HPDE6-E6E7 (cell line): ENCODE results near the gene ORMDL1.

Experiments
- DNase-seq: peaks from one replicate; pipeline ENCODE4 v3.0.0; 2011; ENCODE audit warnings: missing footprints; ENCODE audit errors: extremely low spot score

Gene ORMDL1, protein sequence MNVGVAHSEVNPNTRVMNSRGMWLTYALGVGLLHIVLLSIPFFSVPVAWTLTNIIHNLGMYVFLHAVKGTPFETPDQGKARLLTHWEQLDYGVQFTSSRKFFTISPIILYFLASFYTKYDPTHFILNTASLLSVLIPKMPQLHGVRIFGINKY

DNA sequence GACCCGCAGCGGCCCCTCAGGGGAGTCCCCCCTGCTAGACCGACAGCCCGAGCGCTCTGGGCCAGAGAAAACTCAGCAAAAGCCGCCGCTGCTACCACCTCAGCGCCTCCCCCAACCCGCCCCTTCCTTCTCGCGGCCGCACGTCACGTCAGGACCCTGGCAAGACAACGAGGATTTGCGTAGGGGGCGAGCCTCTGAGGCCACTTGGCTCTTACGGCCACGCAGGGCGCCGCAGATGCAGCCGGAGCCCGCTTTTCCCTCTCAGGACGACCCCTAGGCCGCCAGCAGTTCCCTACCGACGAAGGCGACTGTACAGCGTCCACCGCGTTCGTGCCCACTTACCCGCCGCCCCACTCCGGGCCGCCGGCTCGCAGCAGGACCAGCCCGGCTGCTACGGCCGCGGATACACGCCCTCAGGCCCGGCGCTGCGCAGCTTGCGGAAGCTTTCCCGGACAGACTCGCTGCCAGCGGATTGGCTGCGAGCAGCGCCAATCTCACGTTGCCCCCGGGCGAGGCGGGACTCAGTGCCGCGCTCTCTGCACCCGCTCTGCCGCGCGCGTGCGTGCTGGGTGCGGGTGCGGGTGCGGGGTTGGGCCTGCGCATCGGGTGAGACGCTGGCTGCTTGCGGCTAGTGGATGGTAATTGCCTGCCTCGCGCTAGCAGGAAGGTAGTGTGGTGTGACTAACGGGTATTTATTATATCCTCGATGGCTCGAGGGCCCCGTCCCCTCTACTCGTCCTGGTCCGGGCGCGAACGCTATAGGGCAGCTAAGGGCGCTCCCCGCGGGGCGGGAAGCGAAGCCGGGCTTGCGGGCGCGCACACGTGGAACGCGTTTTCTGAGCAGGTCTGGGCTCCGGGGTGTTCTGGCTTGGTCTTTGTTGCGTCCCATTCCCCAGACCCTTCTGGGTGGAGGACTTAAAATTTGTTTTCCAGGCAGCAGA is at the start of gene ORMDL1, which contains the start of gene PMS1:
ORMDL1 (minus strand) TSS at position 413 of the 941 bp plus-strand sequence. CDS start 1,744 bp downstream, outside the sequence.
PMS1 (plus strand) TSS at position 524 of the 941 bp plus-strand sequence. CDS start 7,360 bp downstream, outside the sequence.
- DNase-seq = peak; percentile 87

DNA sequence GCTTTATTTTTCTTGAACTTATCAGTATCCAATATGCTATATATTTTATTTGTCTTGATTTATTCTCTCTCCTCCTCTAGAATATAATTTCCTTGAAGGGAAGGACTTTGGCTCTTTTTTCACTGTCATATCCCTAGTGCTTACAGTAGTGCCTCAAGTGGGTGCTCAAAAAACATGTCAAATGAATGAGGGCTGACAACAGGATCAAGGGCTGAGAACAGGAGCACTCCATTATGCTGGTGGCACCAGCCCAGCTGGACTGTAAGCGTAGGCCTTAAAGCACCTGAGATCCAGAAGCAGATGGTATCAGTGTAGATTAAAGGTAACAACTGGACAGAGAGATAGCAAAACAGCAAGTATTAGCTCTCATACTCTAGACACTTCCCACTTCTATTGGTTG is 46.4 kb upstream of the ORMDL1 start:
- DNase-seq = no peak

DNA sequence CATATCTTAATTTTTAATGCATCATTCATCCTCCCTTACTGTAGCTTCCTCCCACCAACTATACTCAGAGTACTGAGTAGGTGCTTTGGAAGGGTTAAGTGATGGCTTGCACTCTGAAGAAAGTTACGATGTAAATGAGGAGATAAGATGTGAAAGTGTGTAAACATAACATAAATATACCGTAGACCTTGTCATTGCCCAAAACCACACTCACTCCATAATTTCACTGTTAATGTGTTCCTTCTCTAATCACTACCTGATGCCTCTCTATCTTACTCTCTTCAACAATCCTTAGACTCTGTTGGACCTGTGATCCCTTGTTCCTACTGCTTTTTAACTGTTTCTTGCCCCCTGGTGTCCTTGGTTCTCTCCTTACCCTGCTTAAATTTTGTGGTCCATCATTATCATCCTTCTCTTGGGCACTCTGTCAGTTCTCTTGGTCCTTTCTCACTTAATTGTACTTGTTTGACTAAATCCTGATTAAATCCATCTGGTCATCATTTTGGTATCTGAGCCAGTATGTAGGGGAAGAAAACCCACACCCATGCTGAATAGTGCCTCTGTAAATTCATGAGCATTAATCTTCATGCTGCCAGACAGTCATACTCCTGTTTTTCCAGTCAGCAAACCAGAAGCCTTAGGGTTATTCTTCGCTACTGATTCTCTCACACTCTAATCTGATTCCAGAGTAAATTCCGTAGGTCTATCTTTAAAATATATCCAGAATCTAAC is 45.1 kb upstream of the ORMDL1 start:
- no peak for DNase-seq

- no peak for DNase-seq
Observed at GRCh38 chr2:189826039-189826438, 41.9 kb upstream of the ORMDL1 start.

- no peak for DNase-seq
Observed at GRCh38 chr2:189824694-189825396, 40.7 kb upstream of the ORMDL1 start.

GRCh38 chr2:189821953-189822748 is 38.0 kb upstream of the ORMDL1 start:
- no peak for DNase-seq

DNA sequence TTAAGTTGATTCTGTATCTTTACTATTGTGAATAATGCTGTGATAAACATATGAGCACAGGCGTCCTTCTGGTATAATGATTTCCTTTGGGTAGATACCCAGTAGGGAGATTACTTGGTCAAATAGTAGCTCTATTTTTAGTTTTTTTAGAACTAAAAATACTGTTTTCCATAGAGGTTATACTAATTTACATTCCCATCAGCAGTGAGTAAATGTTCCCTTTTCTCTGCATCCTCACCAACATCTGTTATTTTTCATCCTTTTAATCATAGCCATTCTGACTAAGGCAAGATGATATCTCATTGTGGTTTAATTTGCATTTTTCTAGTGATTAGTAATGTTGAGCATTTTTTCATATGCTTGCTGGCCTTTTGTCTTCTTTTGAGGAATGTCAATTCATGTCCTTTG is 35.2 kb upstream of the ORMDL1 start:
- DNase-seq = no peak

DNA sequence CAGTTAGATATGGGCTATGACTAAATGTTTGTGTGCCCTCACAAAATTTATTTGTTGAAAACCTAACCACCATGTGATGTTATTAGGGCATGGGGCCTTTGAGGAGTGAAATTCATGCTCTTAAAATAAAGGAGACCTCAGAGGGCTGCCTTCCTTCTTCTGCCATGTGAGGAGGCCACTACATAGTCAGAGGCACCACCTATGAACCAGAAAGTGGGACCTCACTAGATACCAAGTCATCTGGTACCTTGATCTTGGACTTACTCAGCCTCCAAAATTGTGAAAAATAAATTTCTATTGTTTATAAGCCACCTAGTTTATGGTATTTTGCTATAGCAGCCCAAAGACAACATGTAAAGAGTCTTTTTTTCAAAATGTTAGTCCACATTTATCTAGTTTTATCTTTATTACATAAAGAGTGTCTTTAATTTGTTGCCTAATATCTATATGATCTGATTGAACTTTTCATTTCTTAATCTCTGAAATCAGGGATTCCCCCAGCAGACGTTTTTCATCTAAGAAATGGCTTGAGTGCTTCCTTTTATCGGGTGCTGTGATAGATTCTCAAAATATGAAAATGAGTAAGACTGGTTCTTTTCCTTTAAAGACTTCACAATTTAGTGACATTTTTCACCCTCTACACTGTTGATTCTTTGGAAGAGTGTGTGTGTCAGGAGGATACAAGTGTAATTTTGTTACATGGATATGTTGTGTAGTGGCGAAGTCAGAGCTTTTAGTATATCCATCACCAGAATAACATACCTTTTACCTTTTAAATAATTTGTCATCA is 34.3 kb upstream of the ORMDL1 start:
- DNase-seq = no peak

GRCh38 chr2:189803431-189803830 is 19.3 kb upstream of the ORMDL1 start:
- DNase-seq = no peak

DNA sequence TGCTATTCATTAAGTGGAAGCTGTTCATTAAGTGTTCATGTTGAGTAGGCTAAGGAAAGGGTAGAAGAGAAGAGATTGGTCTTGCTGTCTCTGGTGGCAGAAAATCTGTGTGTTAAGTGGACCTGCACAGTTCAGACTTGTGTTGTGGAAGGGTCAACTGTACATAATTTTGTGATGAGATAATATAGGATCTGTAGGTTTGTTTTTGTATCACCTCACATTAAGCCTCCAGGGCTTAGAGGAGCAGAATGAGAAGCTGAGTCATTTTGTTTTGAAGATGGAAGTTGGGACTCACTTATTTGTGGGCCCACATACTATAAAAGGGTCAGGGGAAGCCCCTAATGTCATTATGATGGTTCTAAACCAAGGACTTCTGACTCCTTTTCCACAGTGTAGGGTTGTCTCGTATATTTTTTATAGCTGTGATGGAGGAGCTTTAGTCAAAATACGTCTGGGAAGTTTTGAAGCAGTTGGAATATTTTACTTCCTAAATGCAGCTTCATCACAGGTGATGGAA is 18.3 kb upstream of the ORMDL1 start:
- no peak for DNase-seq

DNA sequence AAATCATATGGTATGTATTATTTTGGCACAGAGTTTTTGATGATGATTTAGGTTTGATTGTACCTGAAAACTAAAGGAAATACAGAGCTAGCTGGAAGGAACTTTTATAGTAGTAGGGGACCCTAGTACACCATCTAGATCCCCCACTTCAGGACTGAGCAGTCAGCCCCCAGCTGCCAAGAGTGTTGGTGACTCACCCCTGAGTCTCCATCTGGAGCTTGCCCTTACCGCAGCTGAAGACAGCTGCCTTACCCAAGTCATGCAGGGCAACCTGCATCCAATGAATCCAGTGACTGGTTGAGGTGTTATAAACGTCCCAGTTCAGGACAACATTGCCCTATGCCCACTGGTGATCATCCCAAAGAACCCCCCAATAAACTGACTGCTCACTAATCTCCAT is 15.4 kb upstream of the ORMDL1 start:
- DNase-seq = peak; percentile 48

- no peak for DNase-seq
Observed at GRCh38 chr2:189799030-189799331, 14.8 kb upstream of the ORMDL1 start.

GRCh38 chr2:189798312-189799029 is 14.3 kb upstream of the ORMDL1 start:
- DNase-seq = peak; percentile 26

DNA sequence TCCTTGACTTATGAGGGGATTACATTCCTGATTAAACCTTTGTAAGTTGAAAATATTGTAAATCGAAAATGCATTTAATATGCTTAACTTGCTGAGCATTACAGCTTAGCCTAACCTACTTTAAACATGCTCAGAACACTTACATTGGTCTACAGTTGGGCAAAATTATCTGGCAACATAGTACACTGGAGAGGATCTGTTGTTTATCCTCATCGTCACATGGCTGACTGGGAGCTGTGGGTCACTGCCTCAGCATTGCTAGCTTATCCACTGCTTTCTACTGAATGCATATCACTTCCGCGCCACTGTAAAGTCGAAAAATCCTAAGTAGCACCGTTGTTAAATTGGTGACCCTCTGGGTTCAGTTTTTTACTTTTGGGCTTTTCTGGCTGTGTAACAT is 13.8 kb upstream of the ORMDL1 start:
- DNase-seq = no peak

- DNase-seq = no peak
Observed at GRCh38 chr2:189794310-189794709, 10.2 kb upstream of the ORMDL1 start.

DNA sequence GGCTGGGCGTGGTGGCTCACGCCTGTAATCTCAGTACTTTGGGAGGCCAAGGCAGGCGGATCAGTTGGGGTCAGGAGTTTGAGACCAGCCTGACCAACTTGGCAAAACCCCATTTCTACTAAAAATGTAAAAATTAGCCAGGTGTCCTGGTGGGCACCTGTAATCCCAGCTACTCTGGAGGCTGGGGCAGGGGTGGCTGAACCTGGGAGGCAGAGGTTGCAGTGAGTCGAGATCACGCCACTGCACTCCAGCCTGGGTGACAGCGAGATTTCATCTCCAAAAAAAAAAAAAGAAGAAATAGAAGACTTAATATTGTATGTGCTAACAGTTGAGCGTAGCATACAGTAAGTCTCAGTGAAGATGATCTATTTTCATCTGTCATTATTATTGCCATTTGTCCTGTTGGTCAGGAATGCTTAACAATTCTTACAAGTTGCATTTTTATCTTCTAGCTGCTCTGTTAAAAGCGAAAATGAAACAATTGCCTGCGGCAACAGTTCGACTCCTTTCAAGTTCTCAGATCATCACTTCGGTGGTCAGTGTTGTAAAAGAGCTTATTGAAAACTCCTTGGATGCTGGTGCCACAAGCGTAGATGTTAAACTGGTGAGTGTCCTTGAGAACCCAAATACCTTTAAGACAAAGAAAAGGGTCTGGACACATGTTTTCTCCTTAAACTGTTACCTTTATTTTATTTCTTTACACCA is 7.4 kb upstream of the ORMDL1 start:
- no peak for DNase-seq

GRCh38 chr2:189783451-189783926 is 650 bp downstream of the ORMDL1 start:
- peak; percentile 5 for DNase-seq

GRCh38 chr2:189782221-189782671 is 1.9 kb downstream of the ORMDL1 start:
- no peak for DNase-seq
